Fibroblast of peridontal ligament (primary cell): ENCODE results near the gene ATP1A2.
A peak's percentile ranks its signal among the peaks of the same experiment; 100 is the strongest.

Experiments used
- DNase-seq: peaks from one replicate; pipeline ENCODE4 v3.0.0-alpha.2; 2010; ENCODE audit errors: extremely low read depth

The ATP1A2 gene

DNA sequence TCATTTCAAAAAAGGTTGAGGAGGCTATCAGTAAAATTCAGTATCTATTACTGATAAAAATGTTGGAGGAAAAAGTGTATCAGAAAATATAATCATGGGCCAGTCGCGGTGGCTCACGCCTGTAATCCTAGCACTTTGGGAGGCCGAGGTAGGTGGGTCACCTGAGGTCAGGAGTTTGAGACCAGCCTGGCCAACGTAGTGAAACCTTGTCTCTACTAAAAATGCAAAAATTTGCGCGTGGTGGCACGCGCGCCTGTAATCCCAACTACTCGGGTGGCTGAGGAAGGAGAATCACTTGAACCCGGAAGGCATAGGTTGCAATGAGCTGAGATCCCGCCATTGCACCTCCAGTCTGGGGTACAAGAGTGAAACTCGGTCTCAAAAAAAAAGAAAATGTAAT lies 30.5 kb downstream of the ATP1A2 start:
- DNase-seq: no peak

DNA sequence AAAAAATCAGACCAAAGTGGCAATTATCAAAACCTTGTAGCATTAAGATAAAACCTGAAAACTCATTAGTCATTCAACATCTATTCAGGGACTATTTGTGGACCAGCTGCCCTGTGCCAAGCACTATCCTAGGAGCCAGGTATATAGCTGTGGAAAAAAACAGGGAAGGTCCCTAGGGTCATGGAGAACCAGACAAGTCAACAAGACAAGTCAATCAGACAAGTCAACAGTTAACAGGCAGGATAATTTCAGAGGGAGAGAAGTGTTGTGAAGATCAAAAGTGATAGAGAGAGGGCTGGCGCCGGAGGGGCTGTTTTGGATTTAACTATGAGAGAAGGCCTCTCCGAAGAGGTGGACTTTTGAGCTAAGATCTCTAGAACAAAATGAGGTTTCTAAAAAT lies 32.6 kb downstream of the ATP1A2 start:
- no peak for DNase-seq

DNA sequence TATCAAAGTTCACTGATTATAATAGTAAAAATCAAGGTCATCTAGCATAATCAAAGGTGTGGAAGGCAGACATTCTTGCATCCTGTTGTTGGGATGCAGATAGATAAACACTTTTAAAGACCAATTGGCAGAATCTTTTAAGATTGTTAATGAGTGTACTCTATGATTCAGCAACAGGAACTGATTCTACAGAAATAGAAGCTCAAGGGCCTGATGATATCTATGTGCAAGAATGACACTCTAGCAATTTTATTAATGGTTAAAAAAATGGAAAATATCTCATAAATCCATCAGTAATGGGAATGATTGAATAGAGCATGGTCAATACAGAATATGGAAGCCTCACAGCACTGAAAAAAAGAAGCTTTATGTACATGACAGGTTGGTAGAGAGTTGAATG lies 33.7 kb downstream of the ATP1A2 start:
- peak; percentile 27 for DNase-seq

DNA sequence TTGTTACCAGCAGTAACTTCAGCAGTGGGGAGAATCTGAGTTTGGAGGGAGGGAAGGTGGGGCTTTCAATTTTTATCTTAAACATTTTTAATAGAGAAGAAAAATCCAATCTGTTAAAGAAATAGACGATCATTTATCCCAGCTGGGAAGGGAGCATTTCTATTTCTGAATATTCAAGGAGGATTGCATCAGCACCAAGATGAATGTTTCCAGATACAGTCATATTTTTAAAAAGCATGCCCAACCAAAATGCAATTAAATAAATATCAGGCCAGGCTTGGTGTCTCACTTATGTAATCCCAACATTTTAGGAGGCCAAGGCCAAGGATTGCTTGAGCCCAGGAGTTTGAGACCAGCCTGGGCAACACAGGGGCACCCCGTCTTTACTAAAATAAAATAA lies 34.2 kb downstream of the ATP1A2 start:
- DNase-seq: peak; percentile 90

DNA sequence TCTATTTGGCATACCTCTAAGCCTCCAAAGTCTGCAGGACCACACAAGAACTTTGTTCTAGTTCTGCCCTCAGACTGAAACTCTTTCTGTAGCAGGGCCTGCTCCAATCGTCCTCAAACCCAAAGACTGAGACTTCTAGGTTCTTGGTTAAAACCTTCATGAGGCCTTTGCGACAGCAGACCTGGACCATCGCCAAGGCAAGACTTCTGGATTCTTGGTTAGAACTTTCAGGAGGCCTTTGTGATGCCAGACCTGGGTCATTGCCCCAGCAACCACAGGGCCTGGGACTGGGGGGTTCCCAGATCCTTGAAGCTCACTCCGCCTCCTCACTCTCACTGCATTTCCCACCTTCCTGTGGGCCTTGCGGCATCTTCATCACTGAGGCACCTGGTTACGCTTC lies 35.7 kb downstream of the ATP1A2 start, which contains the start of gene ATP1A4:
Gene ATP1A4, plus strand, starts transcription at position 301 of the 400 bp plus-strand sequence. CDS start 438 bp downstream, outside the sequence.
- DNase-seq: no peak

DNA sequence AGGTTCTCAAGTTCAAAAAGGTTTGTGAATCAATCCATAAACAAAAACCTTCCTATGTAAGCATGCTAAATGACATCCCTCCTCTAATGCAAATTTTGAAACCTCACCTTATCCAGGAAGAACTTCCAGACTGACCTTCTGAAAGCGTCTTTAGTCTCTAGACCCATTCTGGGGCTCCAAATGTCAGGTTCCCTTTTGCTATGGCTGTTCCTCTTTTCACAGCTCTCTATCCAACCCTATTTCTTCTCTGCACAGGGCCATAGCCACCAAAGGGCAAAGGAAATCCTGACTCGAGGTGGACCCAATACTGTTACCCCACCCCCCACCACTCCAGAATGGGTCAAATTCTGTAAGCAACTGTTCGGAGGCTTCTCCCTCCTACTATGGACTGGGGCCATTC lies 39.2 kb downstream of the ATP1A2 start:
- DNase-seq: no peak

DNA sequence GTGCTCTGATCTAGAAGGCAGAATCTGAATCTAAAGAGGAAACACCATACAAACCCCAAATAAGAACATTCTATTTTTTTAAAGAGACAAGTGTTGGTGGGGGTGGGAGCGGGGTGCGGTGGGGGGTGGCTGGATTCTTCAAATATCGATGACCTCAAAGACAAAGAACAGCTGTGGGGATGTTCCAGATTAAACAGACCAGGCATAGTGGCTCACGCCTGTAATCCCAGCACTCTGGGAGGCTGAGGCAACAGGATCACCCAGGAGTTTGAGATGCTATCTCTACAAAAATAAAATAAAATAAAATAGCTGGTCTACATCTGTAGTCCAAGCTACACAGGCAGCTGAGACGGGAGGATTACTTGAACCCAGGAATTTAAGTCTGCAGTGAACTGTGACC lies 40.8 kb downstream of the ATP1A2 start:
- DNase-seq: no peak

DNA sequence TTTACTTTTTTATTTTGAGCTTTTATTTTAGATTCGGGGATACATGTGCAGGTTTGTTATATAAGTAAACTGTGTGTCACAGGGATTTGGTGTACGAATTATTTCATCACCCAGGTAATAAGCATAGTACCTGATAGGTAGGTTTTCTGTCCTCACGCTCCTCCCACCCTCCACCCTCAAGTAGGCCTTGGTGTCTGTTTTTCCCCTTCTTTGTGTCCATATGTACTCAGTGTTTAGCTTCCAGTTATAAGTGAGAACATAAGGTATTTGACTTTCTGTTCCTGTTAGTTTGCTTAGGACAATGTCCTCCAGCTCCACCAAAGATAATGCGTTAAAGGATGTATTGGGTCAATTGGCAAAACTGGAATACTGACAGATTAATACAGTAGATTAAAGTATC lies 41.6 kb downstream of the ATP1A2 start:
- no peak for DNase-seq

DNA sequence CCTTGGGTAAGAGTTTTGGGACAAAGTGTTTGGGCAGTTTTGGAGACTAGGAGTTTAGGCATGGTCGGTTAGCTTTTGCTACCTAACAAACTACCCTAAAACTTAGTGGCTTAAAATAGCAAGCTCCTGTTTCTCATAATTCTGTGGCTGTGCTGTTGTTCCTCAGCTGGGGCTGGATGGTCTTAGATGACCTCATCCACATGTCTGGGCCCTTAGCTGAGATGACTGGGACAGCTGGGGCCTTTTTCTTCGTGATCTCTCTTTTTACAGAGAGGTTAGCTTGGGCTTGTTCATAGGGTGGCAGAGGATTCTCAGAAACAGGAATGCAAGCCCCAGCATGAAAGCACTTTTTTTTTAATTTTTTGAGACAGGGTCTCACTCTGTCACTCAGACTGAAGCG lies 42.5 kb downstream of the ATP1A2 start:
- DNase-seq: no peak

DNA sequence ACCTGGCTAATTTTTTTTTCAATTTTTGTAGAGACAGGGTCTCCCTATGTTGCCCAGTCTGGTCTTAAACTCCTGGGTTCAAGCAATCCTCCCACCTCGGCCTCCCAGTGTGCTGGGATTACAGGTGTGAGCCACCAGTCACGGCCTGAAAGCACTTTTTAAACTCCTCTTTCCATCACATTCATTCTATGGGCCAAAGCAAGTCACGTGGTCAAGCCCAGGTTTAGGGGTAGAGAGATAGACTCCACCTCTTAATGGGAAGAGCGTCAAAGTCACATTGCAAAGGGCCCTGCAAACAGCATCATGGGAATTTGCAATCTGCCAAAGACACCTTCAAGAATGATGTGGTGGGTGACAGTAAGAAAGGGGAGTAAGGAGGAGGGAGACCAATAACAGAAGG lies 43.0 kb downstream of the ATP1A2 start:
- no peak for DNase-seq

DNA sequence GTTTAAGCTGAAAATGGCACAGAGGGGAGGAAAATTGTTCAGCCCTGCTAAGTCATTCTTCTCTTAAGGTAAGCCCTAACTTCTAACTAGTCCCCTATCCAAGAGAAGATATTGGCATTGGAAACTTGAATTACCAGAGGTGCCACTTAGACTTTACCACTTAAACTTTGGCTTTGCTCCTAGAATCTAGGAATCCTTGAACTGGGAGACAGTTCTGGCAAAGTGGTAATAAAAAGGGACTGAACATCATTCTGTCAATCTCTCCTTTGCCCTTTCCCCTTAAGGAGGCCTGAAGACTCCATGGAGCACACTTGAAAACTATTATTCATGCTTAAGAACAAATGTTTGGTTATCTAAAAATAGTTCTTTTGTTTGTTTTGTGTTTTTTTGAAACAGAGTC lies 44.3 kb downstream of the ATP1A2 start:
- no peak for DNase-seq

DNA sequence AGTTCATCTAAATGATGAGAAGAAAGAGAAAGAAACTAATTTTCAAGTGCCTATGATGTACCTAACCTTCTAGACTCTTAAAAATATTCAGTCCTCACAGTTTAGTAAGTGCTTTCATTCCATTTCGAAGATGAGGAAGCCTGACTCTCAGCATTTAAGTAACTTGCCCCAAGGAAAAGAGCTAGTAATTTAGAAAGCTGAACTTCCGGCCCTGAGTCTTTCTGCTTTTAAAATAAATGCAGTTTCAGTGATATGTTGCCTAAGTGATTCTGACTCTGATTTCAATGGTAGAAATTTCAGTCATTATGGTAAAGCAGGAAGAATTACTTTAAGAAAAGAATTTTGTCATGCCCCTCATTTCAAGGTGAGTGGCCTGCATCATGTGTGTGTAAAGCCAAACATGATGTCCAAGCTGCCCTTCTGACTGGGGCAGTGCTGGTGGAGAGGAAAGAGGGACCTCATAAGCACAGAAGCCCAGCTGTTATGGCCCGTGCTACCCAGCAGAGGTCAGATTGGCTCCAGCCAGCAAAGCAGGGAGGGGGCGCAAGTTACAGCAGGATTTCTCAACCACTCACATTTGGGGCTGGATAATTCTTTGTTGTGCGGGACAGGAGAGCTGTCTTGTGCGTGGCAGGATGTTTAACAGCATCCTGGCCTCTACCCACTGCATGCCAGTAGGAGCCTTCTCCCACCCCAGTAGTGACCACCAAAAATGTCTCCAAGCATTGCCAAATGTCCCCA lies 46.6 kb downstream of the ATP1A2 start:
- peak; percentile 47 for DNase-seq

DNA sequence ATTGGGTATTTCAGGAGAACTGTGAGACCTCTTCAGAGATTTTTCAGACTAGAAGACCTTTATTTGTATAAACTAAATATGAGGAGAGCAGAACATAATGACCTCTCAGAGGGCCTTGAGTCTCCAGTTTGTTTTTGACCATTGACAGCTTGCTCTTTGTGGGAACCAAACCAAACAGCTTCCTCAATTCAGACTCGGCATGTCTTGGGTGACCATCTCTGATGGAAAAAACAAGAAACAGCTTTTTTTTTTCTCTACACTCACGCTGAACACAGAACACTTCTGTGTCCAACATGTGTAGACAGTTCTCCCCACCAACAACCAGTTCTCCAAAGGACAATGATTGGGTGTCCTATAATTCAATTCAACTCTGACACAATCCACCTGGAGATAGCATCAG lies 47.4 kb downstream of the ATP1A2 start:
- DNase-seq: no peak

DNA sequence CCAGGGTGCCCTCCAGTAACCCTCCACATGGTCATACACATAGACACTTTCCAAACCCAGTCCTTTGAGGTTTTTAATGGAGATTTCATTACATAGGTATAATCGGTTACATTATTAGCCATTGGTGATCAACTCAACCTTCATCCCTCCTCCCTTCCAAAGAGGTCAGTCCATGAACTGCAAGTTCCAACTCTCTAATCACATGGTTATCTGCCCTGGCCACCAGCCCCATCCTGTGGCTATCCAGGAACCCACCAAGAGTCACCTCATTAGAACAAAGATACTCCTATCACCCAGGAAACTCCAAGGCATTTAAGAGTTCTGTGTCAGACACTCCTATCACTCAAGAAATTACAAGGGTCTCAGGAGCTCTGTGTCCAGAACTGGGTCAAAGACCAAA lies 48.1 kb downstream of the ATP1A2 start:
- no peak for DNase-seq

DNA sequence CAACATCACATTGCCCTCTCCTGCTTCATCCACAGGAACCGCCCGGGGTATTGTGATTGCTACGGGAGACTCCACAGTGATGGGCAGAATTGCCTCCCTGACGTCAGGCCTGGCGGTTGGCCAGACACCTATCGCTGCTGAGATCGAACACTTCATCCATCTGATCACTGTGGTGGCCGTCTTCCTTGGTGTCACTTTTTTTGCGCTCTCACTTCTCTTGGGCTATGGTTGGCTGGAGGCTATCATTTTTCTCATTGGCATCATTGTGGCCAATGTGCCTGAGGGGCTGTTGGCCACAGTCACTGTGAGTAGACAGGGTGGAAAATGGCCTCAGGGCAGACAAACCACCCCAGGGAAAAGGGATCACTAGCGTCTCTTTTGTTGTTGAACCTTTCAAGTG lies 48.6 kb downstream of the ATP1A2 start:
- no peak for DNase-seq

DNA sequence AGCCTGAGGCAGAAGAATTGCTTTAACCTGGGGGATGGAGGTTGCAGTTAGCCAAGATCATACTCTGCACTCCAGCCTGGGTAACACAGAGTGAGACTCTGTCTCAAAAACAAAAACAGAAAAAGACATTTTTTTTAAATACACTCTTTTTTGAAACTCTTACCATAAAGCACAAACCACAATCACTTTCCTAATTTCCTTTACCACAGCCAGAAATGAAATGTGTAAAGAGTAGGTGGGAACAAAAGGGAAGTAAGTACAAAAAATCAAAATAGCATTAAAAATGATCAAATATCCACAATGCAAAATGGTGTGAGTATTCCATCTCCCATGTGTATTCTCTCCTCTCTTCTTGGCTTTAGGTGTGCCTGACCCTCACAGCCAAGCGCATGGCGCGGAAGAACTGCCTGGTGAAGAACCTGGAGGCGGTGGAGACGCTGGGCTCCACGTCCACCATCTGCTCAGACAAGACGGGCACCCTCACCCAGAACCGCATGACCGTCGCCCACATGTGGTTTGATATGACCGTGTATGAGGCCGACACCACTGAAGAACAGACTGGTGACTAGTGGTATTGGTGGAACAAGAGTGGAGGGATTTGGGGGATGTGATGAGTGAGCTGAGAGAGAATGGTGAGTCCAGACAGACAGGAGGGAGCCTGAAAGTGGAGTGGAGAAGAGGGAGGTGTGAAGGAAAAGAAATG lies 50.8 kb downstream of the ATP1A2 start:
- no peak for DNase-seq

DNA sequence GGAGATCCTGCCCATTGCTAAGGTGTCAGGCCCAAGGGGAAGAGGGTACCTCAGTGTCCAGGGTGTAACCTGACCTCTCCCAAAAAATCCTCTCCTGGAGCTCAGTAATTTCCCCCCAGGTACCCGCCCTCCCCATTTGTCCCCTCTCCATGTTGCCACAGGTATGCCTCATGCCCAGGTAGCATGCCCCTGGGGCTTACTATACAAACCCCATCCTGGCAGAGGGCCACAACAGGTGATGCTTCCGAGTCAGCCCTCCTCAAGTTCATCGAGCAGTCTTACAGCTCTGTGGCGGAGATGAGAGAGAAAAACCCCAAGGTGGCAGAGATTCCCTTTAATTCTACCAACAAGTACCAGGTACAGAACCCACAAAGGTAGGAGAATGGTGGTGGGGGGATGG lies 51.5 kb downstream of the ATP1A2 start:
- DNase-seq: no peak

DNA sequence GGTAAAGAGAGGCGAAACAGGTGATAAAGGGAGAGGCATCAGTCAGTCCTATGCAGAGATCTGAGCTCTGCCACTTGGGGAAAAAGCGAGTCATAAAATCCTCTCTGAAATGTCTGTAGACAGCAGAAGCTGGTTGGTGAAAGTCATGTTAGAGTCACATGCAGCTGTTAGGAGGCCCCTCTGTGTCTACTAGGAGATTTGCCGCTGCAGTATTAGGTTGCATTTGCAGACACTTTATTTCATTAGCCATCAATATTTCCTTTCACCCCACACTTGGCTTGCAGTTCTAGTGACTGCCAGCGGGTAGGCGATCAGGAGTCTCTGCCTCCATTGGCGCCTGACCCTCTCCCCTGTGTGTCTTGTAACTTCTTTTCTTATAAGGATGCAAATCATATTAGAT lies 52.0 kb downstream of the ATP1A2 start:
- no peak for DNase-seq

DNA sequence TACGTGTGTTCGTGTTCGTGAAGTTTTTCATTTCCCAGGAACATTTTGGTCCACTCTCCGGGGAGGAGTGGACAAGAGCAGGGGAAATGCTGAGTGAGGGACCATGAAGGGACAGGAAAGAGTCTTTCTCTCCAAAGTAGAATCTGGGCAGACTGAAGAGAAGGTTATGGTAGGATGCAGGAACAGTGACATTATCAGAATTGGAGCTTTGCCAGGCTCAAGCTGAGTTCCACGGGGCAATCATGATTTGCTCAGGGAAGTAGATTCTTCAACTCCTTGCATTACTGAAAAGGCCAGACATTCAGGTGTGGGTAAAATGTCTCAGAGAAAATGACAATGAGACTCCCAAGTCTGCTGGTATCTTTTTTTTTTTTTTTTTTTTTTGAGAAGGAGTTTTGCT lies 52.5 kb downstream of the ATP1A2 start:
- DNase-seq: no peak

DNA sequence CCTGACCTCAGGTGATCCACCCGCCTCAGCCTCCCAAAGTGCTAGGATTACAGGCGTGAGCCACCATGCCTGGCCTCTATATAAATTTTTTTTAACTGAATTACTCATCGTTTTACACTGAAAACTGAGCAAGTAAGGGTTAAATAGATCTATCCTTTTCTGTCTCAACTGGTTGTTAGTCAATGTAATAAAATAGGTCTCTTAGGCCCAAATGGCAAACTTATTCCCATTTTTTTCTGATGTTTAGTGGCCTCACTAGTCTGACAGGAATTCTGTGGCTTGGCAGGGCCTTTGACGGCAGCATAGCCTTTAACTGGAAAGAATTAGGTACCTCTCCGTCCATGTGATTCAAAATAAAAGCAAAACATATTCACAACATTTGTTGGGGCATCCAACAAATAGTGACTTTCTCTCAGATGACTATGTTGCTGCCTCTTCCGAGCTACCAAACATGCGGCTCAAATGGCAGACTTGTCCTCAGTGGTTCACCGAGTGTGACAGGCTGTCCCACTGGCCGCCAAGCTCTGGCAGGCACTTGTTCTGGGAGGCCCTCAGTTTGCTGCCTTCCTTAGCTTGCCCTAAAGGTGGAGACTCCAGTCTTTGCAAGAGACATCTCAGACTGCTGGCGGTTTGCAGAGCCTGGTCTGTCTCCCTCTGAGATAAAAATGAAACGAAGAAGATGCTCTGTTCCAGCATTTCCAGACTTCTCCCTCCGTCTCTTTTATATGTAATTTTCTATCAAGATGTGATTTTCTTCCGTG lies 53.2 kb downstream of the ATP1A2 start:
- DNase-seq: peak; percentile 79

DNA sequence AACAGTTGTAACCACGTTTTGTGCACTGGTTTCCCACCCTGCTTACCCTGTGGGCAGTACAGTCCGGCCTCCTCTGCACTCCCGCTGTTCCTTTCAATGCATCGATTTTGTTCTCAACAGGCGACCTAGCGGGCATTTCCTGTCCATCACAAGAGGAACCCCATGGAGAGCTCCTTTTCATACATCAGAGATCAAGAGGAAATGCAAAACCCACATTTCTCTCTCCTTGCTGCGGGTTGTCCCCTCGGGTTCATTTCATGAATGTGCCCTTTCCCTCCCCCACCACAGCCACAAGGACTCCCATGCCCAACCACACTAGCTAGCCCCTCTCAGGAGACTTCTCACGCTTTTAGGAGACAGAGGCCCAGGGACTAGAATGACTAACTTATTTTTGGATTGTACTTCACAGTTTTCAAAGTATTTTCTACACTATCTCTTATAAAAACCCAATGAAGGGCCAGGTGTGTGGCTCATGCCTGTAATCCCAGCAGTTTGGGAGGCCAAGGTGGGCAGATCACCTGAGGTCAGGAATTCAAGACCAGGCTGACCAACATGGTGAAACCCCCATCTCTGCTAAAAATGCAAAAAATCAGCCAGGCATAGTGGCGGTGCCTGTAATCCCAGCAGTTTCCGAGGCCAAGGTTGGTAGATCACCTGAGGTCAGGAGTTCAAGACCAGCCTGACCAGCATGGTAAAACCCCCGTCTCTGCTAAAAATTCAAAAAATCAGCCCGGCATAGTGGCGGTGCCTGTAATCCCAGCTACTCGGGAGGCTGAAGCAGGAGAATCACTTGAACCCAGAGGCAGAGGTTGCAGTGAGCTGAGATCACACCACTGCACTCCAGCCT lies 54.2 kb downstream of the ATP1A2 start:
- no peak for DNase-seq

DNA sequence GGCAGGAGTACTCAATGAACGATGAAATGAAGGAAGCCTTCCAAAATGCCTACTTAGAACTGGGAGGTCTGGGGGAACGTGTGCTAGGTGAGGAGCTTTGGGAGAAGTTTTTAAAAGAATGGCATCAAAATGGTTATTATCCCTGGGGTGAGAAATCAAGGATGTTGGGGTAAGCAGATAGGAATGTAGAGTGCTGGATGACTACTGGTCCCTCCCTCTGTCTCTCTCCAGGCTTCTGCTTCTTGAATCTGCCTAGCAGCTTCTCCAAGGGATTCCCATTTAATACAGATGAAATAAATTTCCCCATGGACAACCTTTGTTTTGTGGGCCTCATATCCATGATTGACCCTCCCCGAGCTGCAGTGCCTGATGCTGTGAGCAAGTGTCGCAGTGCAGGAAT lies 55.8 kb downstream of the ATP1A2 start:
- peak; percentile 33 for DNase-seq
